Endothelial cell (in vitro differentiated cells): ENCODE results near the gene FAM131C. TPM values are rescaled to one million over a fixed set of nuclear protein-coding genes. Genes with fewer than 3 reads are reported as not detected.

Experiments
- DNase-seq: peaks from one replicate; pipeline ENCODE4 v3.0.0; 2021; ENCODE audit warnings: low spot score
- H3K27ac Mint-ChIP-seq: one replicate; pipeline ENCODE4 v1.8.0; 2021; ENCODE audit warnings: mixed read lengths, inconsistent platforms; ENCODE audit not compliant: unreplicated experiment
- H3K27me3 Mint-ChIP-seq: one replicate; pipeline ENCODE4 v1.8.0; 2021; ENCODE audit warnings: mild to moderate bottlenecking, moderate library complexity, mixed read lengths, inconsistent platforms; ENCODE audit not compliant: unreplicated experiment
- H3K36me3 Mint-ChIP-seq: one replicate; pipeline ENCODE4 v1.8.0; 2021; ENCODE audit warnings: mild to moderate bottlenecking, low read depth, mixed read lengths, inconsistent platforms; ENCODE audit not compliant: unreplicated experiment
- H3K4me1 Mint-ChIP-seq: one replicate; pipeline ENCODE4 v1.8.0; 2021; ENCODE audit warnings: mild to moderate bottlenecking, mixed read lengths, inconsistent platforms; ENCODE audit not compliant: unreplicated experiment
- H3K4me3 Mint-ChIP-seq: one replicate; pipeline ENCODE4 v1.8.0; 2021; ENCODE audit warnings: mild to moderate bottlenecking, mixed read lengths, inconsistent platforms; ENCODE audit not compliant: unreplicated experiment
- H3K9me3 Mint-ChIP-seq: one replicate; pipeline ENCODE4 v1.8.0; 2021; ENCODE audit warnings: mixed read lengths, inconsistent platforms; ENCODE audit not compliant: unreplicated experiment
- total RNA-seq: library from RNA; stranded (reverse); fragmentation: NEBNext Ultra II Directional; extraction: Animal tissue kit (Norgen Biotek cat#: 25700); gene quantifications from one replicate; pipeline ENCODE4 v1.2.1, GENCODE V29; 2021; ENCODE audit not compliant: unreplicated experiment
- TF ChIP-seq, protein P1 (sequence below): fragments of 200-600 bp; sonication (generic); IDR thresholded peaks from one replicate; pipeline ENCODE4 v1.5.0; 2021; ENCODE audit warnings: antibody characterized with exemption; ENCODE audit not compliant: unreplicated experiment

FAM131C gene
- total RNA-seq, 1 donor from 2014 or later, result 0.56 TPM

DNA sequence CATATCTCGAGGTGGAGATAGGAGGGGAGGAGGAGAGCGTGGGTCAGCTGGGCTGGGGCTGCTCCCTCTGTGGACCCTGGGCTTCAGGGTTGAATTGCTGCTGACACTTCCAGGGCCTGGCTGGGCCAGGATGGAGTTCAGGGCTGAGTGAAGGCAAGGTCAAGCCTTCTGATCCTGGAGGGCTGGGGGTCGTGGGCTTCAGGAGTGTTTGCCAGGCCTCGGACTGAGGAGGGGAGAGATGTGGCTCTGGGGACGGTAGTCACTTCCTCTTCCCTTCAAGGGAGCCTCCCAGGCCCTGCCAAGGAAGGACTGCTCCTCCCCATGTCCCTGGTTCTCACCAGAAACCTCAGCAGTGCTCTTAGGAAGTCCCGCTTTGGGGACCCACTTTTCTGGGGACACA, 12.1 kb upstream of the FAM131C start:
- TF ChIP-seq, protein P1, sequence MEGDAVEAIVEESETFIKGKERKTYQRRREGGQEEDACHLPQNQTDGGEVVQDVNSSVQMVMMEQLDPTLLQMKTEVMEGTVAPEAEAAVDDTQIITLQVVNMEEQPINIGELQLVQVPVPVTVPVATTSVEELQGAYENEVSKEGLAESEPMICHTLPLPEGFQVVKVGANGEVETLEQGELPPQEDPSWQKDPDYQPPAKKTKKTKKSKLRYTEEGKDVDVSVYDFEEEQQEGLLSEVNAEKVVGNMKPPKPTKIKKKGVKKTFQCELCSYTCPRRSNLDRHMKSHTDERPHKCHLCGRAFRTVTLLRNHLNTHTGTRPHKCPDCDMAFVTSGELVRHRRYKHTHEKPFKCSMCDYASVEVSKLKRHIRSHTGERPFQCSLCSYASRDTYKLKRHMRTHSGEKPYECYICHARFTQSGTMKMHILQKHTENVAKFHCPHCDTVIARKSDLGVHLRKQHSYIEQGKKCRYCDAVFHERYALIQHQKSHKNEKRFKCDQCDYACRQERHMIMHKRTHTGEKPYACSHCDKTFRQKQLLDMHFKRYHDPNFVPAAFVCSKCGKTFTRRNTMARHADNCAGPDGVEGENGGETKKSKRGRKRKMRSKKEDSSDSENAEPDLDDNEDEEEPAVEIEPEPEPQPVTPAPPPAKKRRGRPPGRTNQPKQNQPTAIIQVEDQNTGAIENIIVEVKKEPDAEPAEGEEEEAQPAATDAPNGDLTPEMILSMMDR, result no peak
- Mint-ChIP-seq H3K4me3 (no peak overlapping the region), H3K9me3 (no peaks in the 10 kb centered on the region), H3K27me3 (peaks cover 5% of the 10 kb centered on the region), H3K4me1 (peaks cover 17% of the 10 kb centered on the region), H3K27ac (no peak overlapping the region), H3K36me3 (no peaks in the 10 kb centered on the region)
- no peak for DNase-seq

DNA sequence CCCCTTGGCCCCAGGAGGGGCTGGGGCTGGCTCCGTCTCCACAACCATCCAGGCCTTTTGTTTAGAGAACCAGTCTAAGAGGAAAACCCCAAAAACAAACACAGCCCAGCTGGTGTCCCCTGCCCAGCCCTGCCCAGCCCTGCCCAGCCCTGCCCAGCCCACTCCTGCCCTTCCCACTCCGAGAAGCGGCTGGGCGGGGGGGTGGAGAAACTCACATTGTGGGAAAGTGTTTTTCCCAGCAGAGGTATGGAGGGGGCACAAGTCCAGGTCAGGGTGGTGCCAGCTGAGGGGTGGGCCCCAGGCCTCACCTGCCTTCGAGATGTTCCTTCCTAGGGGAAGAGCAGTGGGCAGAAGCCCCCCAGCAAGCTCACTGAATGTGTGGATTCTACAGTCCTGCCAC, 10.0 kb upstream of the FAM131C start:
- H3K36me3 Mint-ChIP-seq, result no peaks in the 10 kb centered on the region
- H3K27ac Mint-ChIP-seq, result no peak overlapping the region
- peaks cover 13% of the 10 kb centered on the region for H3K4me1 Mint-ChIP-seq
- no peaks in the 10 kb centered on the region for H3K9me3 Mint-ChIP-seq
- peaks cover 3% of the 10 kb centered on the region for H3K27me3 Mint-ChIP-seq
- no peak for DNase-seq
- TF ChIP-seq, protein P1, result no peak
- H3K4me3 Mint-ChIP-seq, result no peak overlapping the region

DNA sequence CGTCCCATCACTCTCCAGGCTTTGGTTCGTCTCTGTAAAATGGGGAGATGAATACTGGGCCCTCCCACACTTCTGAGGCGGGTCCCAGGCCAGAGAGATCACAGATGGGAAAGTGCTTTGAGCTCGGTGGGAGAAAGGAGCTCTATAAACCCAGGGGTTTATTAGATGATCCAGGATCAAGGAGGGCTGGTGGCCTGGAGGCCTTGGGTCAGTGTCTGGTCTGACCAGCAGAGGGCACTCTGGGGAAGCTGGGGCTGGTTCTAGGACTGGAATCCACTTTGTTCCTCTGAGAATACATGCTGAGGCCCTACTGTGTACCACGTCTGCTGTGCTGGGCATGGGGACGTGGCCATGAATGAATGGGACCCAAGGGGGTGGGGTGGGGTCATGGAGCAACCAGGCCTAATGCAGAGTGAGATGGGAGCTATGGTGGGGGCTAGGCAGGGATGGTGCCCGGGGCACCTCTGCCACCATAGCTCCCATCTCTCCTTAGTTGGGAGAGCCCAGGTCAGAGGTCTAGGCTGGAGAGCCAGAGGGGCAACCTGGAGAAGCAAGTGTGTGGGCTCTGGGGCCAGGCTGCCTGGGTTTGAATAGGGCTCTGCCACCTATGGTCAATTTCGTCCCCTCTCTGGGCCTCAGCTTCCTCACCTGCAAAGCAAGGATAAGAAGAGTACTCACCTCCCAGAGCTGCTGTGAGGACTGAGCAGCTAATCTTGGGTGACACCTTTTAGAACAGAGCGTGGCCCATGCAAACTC, 9.0 kb upstream of the FAM131C start:
- peak; percentile 88 for DNase-seq
- Mint-ChIP-seq H3K27ac (peak overlapping the region; percentile 82), H3K9me3 (no peaks in the 10 kb centered on the region), H3K27me3 (peaks cover 1% of the 10 kb centered on the region), H3K4me3 (no peak overlapping the region), H3K4me1 (peaks cover 10% of the 10 kb centered on the region), H3K36me3 (no peaks in the 10 kb centered on the region)
- TF ChIP-seq, protein P1, result peak; percentile 70

DNA sequence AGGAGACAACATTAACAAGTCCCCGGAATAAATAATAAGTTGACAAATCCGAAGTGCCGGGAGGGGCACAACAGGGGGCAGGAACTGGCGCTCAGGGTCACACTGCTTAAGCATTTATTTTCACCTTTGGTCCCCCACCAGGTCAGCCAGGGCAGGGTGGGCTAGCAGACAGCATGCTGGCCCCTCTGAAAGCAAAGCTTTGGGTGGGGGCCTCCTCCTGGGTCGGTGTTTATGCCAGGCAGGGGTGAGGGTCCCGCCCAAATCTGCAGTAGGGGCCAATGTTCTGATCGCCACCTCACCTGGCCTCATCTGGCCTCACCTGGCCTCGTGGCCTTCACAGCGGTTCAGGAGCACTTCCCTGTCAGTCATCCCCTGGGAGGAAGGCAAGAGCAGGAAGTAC, 8.2 kb upstream of the FAM131C start:
- H3K36me3 Mint-ChIP-seq, result no peaks in the 10 kb centered on the region
- H3K4me1 Mint-ChIP-seq, result peaks cover 13% of the 10 kb centered on the region
- TF ChIP-seq, protein P1, result no peak
- no peak overlapping the region for H3K4me3 Mint-ChIP-seq
- no peak for DNase-seq
- no peaks in the 10 kb centered on the region for H3K27me3 Mint-ChIP-seq
- no peaks in the 10 kb centered on the region for H3K9me3 Mint-ChIP-seq
- no peak overlapping the region for H3K27ac Mint-ChIP-seq

DNA sequence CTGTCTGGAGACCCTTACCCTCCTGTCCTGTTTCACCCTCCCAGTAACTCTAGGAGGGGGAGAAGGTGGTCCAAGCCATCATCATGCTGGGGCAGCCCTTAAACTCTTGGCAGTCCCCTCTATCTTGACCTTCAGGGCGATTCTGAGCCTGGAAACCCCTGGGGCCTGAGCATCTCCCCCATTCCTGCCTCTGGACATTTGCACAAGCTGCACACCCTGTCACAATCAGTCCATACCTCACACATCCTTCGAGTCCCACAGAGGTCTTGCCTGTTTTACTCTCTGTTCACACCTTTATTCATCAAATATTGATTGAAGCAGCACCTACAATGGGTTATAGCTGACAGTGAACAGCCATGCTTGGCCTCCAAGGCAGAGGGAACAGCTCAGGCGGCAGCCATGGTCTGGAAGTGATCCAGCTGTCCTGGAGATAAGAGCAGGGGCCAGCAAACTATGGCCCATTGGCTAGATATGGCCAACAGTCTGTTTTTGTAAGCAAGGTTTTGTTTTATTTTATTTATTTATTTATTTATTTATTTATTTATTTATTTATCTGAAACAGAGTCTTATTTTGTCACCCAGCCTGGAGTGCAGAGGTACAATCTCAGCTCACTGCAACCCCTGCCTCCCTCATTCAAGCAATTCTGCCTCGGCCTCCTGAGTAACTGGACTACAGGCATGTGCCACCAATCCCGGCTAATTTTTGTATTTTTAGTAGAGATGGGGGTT, 7.1 kb upstream of the FAM131C start:
- Mint-ChIP-seq H3K4me1 (peaks cover 13% of the 10 kb centered on the region), H3K4me3 (no peak overlapping the region), H3K27me3 (no peaks in the 10 kb centered on the region), H3K9me3 (no peaks in the 10 kb centered on the region), H3K27ac (no peak overlapping the region), H3K36me3 (no peaks in the 10 kb centered on the region)
- TF ChIP-seq, protein P1, result no peak
- DNase-seq, result no peak
